ENCODE measurements around the gene COL4A2.
A peak's percentile ranks its signal among the peaks of the same experiment; 100 is the strongest.

The COL4A2 gene

DNA sequence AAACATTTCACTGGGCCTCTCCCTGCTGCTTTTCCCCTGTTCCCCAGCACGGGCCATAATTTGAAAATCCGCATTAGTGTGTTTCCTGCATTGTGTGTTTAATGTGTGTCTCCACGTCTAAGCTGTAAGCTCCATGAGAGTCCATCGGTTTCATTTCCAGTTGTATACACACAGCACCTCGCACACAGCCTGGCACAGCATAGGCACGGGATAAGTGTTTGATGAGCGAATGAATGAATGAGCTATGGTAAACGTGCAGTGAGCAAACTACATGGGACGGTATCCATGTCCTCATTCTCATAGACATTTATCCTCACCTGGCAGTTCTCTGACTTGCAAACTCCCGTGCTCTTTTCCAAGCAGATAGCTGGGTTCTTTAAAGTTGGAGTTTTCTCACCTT lies 148.4 kb downstream of the COL4A2 start:
- no peak for DNase-seq (ENCODE audit: low read depth in 2 of 2)

DNA sequence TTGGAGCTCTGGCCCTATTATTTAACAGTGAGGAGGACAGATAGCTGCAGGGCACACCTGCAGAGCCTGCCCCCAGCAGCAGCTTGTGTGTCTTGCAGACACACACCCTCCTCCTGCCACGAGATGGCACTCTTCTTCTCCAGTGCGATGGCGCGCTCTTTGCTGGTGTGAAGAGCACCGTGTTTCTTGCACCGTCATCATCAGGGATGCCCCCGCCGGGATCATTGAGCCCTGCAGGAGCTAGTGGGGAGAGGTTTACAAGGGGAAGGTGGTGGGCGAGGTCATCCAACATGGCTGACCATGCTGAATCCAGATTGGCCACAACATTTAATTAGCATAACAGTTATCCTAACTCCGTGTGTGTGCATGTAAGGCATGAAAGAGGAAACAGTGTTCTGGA lies 148.9 kb downstream of the COL4A2 start:
- peak; percentile 20 to 32 for DNase-seq (ENCODE audit: low read depth in 2 of 2)

DNA sequence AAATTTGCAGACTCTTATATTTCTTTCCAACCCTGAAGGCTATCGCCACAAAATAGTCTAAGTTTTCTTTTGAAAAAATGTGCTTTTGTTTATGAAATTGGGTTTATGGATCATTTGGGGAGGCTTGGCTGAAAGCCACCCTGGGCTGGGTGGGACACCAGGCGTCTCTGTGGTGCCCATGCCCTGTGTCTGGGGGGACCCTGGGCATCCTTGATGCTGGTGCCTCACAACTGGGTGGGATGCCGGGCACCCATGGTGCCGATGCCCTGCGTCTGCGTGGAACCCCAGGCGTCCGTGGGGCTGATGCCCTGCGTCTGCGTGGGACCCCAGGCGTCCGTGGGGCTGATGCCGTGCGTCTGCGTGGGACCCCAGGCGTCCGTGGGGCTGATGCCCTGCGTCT lies 149.5 kb downstream of the COL4A2 start:
- no peak for DNase-seq (ENCODE audit: low read depth in 2 of 2)

DNA sequence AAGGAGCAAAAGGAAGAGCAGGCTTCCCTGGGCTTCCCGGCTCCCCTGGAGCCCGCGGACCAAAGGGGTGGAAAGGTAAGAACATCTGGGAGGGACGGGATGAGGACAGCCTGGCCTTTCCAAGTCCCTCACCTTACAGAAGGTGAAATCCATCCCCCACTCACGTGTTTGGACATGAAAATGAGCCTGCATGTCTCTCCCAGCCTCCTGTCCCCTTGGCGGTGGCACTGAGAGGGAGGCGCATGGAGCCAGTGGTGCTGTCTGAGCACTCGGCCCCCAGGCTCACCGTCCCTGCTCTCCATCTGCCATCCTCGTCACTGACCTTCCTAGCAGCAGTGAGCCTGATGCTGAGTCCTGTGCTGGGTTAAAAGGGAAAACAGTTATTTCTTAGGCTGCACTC lies 150.3 kb downstream of the COL4A2 start:
- no peak for DNase-seq (ENCODE audit: low read depth in 2 of 2)

DNA sequence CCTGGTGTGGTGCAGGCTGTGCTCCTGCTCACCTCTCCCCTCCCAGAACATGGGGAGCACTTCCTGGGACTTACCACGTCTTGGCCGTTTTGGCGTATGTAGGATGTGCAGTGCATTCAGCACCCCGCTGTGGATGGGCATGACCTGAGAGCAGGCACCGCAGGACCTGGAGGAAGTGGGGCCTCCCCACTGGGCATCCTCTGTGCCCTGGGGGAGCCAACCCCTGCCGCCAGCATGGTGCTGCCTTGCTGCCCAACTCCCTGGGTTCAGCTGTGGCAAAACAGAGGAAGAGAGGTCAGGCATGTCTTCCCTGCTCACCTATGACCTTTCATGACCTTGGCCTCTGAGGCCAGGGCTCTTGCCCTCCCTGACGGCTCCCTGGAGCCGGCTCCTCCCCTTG lies 150.9 kb downstream of the COL4A2 start:
- no peak for DNase-seq (ENCODE audit: low read depth in 2 of 2)

DNA sequence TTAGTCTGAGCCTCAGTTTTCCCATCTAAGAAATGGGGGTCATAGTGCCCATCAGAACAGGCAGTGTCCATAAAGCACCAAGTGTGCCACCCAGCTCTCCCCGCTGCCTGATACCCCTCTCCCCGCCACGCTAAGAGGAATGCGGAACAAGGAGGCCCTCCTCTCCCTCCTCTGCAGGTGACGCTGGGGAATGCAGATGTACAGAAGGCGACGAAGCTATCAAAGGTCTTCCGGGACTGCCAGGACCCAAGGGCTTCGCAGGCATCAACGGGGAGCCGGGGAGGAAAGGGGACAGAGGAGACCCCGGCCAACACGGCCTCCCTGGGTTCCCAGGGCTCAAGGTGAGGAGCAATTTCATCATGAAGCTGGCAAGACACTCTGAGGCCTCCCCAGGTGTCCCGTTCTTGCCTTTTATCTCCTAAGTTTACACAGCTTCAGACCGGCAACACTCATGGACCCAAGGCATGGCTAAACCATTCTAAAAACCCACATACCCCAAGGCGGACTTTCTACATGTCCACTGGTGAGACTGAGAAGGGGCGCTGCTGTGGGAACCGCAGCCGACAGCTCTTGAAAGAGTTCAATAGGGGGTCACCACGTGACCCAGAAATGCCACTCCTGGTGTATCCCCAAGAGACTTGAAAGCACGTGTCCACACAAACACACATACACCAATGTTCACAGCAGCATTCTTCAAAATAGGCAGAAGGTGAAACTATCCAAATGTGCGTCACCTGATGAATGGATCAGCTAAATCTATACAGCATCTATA lies 151.7 kb downstream of the COL4A2 start:
- DNase-seq (ENCODE audit: low read depth in 2 of 2), result no peak

DNA sequence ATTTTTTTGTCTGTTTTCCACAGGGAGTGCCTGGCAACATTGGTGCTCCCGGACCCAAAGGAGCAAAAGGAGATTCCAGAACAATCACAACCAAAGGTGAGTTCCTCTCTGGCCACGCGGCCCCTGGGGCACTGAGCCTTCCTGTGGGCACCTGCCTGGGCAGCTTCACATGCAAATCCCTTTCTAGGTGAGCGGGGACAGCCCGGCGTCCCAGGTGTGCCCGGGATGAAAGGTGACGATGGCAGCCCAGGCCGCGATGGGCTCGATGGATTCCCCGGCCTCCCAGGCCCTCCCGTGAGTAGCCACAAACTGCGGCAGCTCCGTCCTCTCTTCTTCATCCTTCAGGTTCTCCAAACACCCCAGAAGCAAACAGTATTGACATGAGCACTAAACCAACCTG lies 155.0 kb downstream of the COL4A2 start:
- no peak for DNase-seq (ENCODE audit: low read depth in 2 of 2)

DNA sequence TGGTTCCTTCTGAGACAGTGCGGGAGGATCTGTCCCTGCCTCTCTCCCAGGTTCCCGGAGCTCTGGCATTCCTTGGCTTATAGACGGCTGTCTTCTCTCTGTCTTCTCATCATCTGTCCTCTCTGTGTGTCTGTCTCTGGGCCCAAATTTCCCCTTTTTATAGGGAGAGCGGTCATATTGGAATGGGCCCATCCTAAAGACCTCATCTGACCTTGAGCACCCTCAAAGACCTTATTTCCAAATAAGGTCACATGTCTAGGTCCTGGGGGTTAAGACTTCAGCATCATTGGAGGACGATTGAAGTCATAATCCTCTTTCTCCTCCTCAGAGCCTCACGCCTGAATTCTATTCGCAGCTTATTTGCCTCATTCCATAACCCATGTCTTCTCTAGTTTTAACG lies 156.1 kb downstream of the COL4A2 start:
- DNase-seq (ENCODE audit: low read depth in 2 of 2), result no peak

DNA sequence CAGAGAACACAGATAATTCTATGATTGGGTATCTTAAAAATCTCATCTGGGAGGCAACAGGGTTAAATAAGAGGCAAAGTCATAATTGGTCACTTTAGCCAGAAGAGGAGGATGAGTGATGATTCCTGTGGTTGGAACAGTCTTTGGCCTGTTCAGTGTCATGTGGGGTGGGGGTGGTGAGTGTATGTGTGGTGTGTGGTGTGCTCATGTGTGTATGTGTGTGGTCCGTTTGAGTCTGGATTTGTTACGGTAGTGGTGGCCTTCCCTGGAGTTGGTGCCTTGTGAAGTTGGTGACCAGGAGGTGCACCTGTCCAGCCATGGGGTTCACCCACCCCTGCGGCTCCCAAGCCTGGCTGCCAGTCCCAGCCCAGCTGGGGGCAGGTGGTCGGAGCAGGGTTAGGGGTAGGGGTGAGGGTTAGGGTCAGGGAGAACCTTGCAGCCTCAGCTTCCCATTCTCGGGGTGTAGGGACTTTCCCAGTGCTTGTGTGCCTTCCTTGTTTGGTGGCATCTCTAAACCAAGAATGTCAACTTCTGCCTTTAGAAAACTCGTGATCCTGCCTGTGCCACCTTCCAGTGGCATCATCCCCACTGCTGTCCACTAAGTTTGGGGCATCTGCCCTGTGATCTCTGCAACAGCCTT lies 156.9 kb downstream of the COL4A2 start:
- no peak for DNase-seq (ENCODE audit: low read depth in 2 of 2)

DNA sequence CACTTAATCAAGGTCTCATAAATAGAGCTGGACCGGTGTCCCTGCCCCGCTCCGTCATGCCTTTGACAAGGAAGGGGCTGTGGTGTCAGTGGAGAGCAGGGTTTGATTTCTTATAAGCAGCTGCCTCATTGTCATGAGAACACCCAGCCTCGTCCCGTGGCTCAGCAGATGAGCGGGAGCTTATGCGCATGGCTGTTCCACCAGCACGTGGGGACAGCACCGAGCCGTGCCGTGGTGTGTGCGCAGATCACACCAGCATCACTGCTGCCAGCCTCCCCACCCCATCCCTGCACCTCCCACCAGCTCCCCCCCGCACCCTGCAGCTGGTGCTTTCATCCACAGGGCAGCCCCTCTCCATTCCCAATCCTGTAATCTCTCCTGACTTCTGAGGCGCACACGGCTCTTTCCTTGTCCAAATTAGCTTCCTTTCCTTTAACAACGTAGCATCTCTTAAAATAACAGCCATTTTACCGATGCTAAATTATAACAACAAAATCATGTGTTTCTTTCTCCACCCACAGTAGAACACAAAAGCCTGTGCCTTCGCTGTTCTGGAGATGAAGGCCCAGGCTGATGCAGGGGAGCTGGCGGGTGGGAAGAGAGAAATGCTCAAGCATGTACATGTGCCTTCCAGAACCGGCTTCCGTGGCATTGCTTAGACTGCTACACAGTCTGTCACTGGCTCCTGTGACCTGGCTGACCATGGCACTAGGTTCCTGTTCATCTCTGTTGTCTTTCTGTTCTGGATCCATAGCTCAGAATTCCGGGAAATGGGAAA lies 157.7 kb downstream of the COL4A2 start:
- no peak for DNase-seq (ENCODE audit: low read depth in 2 of 2)

DNA sequence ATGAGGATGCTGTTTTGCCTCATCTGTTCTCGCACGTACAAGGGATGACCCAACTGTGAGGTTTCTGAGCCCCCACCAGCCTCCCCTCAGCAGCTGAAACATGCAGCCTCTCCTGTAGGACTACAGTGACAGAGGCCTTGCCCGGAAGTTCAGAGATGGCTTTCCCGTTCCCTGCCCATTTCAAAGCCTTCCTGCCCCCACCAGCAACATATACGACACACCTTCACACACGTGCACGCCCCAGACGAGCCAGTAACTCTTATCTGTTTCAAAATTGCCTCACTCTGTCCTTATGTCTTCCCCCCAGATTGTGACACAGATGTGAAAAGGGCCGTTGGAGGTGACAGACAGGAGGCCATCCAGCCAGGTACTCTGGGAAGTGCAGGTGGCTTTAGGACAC lies 158.6 kb downstream of the COL4A2 start:
- no peak for DNase-seq (ENCODE audit: low read depth in 2 of 2)

DNA sequence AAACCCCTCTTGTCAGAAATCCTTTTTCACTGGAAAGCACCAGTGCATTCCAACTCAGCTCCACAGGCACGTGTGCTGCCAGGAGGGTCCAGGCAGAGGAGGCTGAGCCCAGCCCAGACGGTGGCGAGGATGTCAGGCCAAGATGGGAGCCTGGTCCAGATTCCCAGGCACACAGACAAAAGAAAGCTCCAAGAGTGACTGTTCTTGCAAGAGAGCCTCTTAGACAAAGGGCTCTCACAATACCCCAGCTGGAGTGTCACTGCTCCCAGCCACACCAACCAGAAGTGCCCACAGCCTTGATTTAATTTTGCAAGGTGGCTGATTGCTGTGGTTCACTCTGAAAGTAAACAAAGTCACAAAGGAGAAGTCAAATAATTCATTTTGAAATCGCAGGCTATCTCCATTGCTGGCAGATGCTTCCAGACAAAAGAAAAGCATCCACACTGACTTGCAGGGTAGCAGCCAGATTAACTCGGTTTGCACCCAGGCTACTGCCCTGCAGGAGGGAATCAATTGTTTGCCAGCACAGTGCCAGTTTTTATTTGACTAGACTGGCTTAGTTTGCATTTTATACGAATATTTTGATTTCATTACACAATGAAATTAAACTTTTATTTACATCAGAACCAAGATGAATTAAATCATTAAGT lies 159.3 kb downstream of the COL4A2 start:
- DNase-seq (ENCODE audit: low read depth in 2 of 2), result no peak

DNA sequence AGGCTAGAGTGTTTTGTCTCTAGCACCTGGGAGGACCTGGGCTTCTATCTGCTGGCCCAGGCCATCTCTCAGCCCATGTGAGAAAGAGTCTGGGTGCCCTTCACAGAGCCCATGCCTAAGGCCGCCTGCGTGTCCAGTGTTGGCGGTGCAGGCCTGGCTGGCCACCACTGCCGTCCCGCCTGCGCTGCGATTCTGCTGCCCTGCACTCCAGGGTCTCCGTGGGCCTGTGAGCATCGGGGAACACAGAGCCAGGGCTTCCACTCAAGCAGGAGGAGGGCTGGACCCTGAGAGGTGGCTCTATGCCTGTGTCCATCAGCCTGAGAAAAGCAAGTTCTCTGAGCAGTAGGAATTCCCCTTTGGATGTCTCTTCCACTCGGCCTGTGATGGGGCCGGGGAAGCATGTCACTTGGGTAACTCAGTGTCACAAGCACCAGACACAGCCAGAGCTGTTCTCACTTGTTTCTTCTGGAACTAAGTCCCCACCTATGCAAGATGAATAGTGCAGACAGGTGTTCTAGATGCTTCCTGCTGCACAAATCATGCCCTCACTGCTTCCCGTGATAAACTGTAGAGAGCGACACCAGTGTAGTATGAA lies 160.5 kb downstream of the COL4A2 start:
- DNase-seq (ENCODE audit: low read depth in 2 of 2), result no peak

DNA sequence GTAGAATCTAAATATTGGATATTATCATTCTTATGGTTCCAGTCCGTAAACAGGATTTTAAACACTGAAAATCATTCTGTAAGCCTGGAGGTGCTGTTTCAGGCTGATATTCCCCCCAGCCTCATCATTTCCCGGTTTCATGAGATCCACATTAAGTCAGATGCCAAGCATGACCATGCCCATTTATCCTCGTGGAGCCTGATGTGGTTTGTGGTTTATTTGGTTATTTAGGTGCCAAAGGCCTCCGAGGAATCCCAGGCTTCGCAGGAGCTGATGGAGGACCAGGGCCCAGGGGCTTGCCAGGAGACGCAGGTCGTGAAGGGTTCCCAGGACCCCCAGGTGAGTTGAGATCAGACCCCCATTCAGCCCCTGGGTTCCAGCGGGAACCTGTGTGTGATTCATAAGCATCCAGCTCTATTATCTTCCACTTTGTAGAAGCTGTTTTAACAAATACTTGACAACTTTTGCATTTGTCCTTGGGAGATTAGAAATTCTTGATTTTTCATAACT lies 162.0 kb downstream of the COL4A2 start:
- no peak for DNase-seq (ENCODE audit: low read depth in 2 of 2)

DNA sequence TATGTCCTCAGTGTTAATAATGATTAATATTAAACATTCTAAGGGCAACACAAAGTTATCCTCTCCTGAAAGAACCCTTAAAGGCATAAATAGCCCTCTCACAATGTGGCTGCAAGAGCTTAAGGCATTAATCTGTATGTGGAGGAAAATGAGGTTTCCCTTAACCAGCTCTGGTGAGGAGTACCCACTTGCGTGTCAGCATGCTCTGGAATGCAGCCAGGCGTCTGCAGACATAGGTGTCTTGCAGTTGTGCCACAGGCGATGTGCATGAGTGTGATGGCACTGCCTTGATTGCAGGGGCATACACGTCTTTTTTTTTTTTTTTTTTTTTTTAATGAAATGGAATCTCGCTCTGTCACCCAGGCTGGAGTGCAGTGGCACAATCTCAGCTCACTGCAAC lies 162.5 kb downstream of the COL4A2 start:
- DNase-seq (ENCODE audit: low read depth in 2 of 2), result no peak

DNA sequence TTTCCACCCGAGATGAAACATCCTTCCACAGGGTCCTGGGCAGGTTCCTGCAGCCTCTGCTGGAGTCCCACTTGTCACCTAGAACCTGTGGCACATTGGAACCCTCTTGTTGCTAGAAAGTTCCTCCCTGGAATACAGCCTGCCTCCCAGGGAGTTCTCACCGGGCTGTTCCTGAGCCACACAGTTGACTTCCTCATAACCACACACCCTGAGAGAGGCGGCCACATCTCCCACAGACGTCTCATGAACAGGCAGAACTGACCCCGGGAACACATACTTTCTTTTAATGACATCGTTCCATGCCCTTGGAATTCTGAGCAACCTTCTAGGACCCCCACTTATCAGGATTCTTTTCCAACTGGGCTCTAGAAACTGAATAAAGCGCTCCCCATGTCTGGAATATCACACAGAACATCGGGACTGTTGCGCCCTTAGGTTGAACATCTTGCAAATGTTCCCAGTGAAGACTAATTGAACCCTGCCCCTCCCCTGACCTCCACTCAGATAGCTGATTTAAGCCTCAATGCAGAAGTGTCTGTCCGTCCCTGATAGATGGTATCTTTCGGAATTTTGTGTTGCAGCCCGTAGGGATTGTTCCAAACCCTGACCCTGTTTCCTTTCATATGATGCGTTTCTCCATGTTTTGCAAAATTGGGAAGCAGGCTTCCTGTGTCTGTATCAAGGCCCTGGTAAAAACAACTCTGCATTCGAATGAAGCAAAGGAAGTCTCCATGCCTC lies 163.4 kb downstream of the COL4A2 start:
- DNase-seq (ENCODE audit: low read depth in 2 of 2), result no peak

DNA sequence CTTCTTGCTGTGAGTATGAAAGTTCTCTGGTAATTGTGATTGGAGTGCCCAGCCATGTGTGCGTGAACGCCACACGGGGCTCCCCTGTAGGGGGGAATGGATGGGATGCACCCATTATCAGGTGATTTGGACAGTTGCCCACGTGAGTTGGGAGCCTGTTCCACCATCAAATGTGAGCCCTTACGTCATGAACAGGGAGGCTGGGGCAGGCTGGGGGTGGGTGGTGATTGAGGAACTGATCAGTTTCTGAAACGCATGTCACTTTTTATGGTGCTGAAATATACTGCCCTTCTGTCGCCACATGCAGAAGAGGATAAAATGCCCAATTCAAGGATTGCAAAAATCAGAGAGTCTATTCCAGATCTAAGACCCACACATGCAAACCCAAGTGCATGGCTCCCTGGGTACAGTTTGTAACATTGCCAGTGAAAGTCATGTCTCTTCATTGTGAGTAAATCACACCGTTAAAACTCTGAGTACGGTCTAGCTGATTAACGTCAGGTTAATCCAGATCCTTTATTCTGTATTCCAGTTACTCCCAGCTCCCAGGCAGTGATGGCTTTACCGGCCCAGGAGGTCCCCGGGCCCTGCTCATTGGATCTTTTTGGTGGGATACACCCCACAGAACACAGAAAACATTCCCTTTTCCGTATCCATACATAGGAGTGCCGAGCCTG lies 164.2 kb downstream of the COL4A2 start:
- DNase-seq (ENCODE audit: low read depth in 2 of 2), result no peak

DNA sequence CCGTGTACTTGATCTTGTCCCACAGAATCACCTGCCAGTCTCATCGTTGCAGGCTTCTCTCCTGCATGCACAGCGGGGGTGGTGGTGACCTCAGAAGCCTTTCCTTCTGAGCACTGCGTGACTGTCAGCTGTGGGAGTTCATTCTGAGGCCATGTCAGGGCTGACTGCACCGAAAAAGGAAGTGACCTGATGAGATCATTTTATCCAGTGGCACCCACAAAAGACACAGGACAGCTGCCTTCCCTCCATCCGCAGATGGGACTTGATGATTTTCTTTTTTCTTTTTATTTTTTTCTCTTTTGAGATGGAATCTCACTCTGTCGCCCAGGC lies 164.7 kb downstream of the COL4A2 start:
- no peak for DNase-seq (ENCODE audit: low read depth in 2 of 2)

DNA sequence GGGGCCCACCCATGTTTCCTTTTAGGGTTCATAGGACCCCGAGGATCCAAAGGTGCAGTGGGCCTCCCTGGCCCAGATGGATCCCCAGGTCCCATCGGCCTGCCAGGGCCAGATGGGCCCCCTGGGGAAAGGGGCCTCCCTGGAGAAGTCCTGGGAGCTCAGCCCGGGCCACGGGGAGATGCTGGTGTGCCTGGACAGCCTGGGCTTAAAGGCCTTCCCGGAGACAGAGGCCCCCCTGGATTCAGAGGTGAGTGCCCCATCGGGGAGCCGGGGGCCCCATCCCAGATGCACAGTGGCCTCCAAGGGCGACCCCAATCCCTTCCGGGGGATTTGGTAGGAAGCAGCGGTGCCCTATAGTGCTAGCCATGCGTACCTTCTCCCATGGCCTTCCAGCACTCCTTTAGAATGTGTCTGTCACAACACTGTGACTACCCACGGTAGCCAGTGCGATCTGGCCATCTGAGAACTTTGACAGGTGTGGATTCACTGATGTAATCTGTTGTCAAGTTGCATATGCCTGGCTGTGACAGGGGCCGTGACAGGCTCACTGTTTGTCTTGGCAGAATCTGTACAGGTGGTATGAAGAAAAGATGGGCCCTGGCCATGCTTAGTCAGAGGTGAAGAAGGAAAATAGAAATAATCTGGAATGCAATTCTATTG lies 165.9 kb downstream of the COL4A2 start:
- DNase-seq (ENCODE audit: low read depth in 2 of 2), result no peak

DNA sequence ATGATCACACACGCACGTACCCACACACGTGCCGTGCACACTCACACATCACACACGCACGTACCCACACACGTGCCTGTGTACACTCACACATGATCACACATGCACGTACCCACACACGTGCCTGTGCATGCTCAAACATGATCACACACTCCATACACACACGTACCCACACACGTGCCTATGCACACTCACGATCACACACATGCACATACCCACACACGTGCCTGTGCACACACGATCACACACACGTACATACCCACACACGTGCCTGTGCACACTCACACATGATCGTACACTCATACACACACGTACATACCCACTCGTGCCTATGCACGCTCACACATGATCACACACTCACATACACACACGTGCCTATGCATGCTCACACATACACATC lies 167.6 kb downstream of the COL4A2 start:
- no peak for DNase-seq (ENCODE audit: low read depth in 2 of 2)
